Fibroblast of lung (primary cell): ENCODE data around the gene MCOLN2. TPM values are rescaled to one million over a fixed set of nuclear protein-coding genes. Genes with fewer than 3 reads are reported as not detected.
A peak's percentile ranks its signal among the peaks of the same experiment; 100 is the strongest.

Source experiments
- DNase-seq, 2 donors: peaks; one replicate each; pipeline versions ENCODE4 v3.0.0 to v3.0.0-alpha.2; 2010; ENCODE audit warnings: low read depth in 2 of 2
- H2AFZ ChIP-seq: 2 replicates; pipeline ENCODE4 v1.5.1; 2012; ENCODE audit warnings: low read length, control low read depth, inconsistent platforms
- H3K27ac ChIP-seq: 2 replicates; pipeline ENCODE4 v1.5.1; 2011; ENCODE audit warnings: low read length, control low read depth; ENCODE audit not compliant: insufficient read depth
- H3K27me3 ChIP-seq: 2 replicates; pipeline ENCODE4 v1.5.1; 2011; ENCODE audit warnings: mild to moderate bottlenecking, low read length; ENCODE audit not compliant: control insufficient read depth, insufficient read depth
- H3K36me3 ChIP-seq: 2 replicates; pipeline ENCODE4 v1.5.1; 2011; ENCODE audit warnings: low read length; ENCODE audit not compliant: control insufficient read depth, insufficient read depth
- H3K4me1 ChIP-seq: 2 replicates; pipeline ENCODE4 v1.5.1; 2011; ENCODE audit warnings: low read length; ENCODE audit not compliant: control insufficient read depth, insufficient read depth; ENCODE audit errors: extremely low read depth
- H3K4me2 ChIP-seq: 2 replicates; pipeline ENCODE4 v1.5.1; 2011; ENCODE audit warnings: low read length, control low read depth; ENCODE audit not compliant: insufficient read depth; ENCODE audit errors: extremely low read depth
- H3K4me3 ChIP-seq, 4 experiments: fragments of 200-600 bp in 1 of 4; sonication (generic) in 1 of 4; replicated peaks in 1 of 4; 2 replicates each; pipeline ENCODE4 v1.5.1; 2011 to 2016; ENCODE audit warnings: low read length in 4 of 4, low read depth in 3 of 4, mild to moderate bottlenecking in 3 of 4, control low read depth in 2 of 4, inconsistent platforms in 1 of 4, mixed read lengths in 1 of 4; ENCODE audit not compliant: insufficient read depth in 1 of 4; ENCODE audit errors: control extremely low read depth in 1 of 4
- H3K79me2 ChIP-seq: 2 replicates; pipeline ENCODE4 v1.5.1; 2012; ENCODE audit warnings: mild to moderate bottlenecking, low read length, inconsistent platforms; ENCODE audit not compliant: control insufficient read depth, insufficient read depth
- H3K9ac ChIP-seq: 2 replicates; pipeline ENCODE4 v1.5.1; 2011; ENCODE audit warnings: mild to moderate bottlenecking, low read length, control low read depth; ENCODE audit not compliant: insufficient read depth
- H3K9me3 ChIP-seq: 2 replicates; pipeline ENCODE4 v1.5.1; 2012; ENCODE audit warnings: low read depth, low read length; ENCODE audit not compliant: control insufficient read depth, insufficient read depth
- H4K20me1 ChIP-seq: 2 replicates; pipeline ENCODE4 v1.5.1; 2011; ENCODE audit warnings: low read length; ENCODE audit not compliant: control insufficient read depth, insufficient read depth; ENCODE audit errors: extremely low read depth
- CTCF ChIP-seq, 2 donors: IDR thresholded peaks in 1 of 2; conservative IDR thresholded peaks in 1 of 2; 1 replicate in 1 of 2; 2 replicates in 1 of 2; pipeline ENCODE4 v1.5.1; 2011 to 2012; ENCODE audit warnings: low read length in 2 of 2, control low read depth in 1 of 2, inconsistent platforms in 1 of 2, low read depth in 1 of 2, mild to moderate bottlenecking in 1 of 2
- EZH2 ChIP-seq: IDR thresholded peaks from 2 replicates; pipeline ENCODE4 v1.5.1; 2012; ENCODE audit warnings: low read length, control low read depth, mild to moderate bottlenecking; ENCODE audit errors: missing control alignments
- polyA plus RNA-seq, 2 donors: library from polyadenylated mRNA; depleted of rRNA in 1 of 2; stranded (reverse) in 1 of 2; unstranded in 1 of 2; fragments of >200 nt; gene quantifications; 2 replicates each; pipeline ENCODE4 v1.2.1, GENCODE V29; 2011 to 2012; ENCODE audit warnings: missing spikeins in 1 of 2
- total RNA-seq: library from RNA; depleted of rRNA; stranded (reverse); fragments of >200 nt; gene quantifications from 2 replicates; pipeline ENCODE4 v1.2.1, GENCODE V29; 2014

Gene MCOLN2
- total and polyA plus RNA-seq, 2 donors (not counting 1 experiment from before 2014, with no cell fraction given), result 0.44 to 1.5 TPM

- Histone ChIP-seq H3K4me3 (no peak overlapping the region), H3K27me3 (no peaks in the 10 kb centered on the region), H3K27ac (no peak overlapping the region), H3K4me1 (no peaks in the 10 kb centered on the region), H3K36me3 (no peaks in the 10 kb centered on the region), H3K9ac (no peak overlapping the region), H3K9me3 (no peaks in the 10 kb centered on the region), H3K4me2 (no peak overlapping the region), H2AFZ (no peak overlapping the region), H3K79me2 (no peaks in the 10 kb centered on the region), H4K20me1 (no peaks in the 10 kb centered on the region)
- peak in 1 of 2 donors; percentile 2 for TF ChIP-seq CTCF (conservative IDR thresholded peaks at IDR 0.05 in 1 of 2, IDR thresholded peaks at IDR 0.05 in 1 of 2; ENCODE audit: low read depth in 1 of 2, low read length in 2 of 2)
- TF ChIP-seq EZH2, result no peak
- peak; percentile 10 to 24 for DNase-seq
Measured at GRCh38 chr1:85027242-85027983, 30.5 kb upstream of the MCOLN2 start.

GRCh38 chr1:85025940-85026339 is 29.0 kb upstream of the MCOLN2 start:
- TF ChIP-seq EZH2 (no peak), CTCF (conservative IDR thresholded peaks at IDR 0.05 in 1 of 2, IDR thresholded peaks at IDR 0.05 in 1 of 2; ENCODE audit: low read depth in 1 of 2, low read length in 2 of 2) (no peak)
- Histone ChIP-seq H3K4me1 (no peaks in the 10 kb centered on the region), H3K4me2 (no peak overlapping the region), H2AFZ (no peak overlapping the region), H4K20me1 (no peaks in the 10 kb centered on the region), H3K9ac (no peak overlapping the region), H3K9me3 (no peaks in the 10 kb centered on the region), H3K79me2 (no peaks in the 10 kb centered on the region), H3K4me3 (no peak overlapping the region), H3K27ac (no peak overlapping the region), H3K27me3 (no peaks in the 10 kb centered on the region), H3K36me3 (no peaks in the 10 kb centered on the region)
- DNase-seq, result no peak

GRCh38 chr1:85024736-85025135 is 27.8 kb upstream of the MCOLN2 start:
- Histone ChIP-seq H3K9me3 (no peaks in the 10 kb centered on the region), H3K4me3 (no peak overlapping the region), H3K36me3 (no peaks in the 10 kb centered on the region), H4K20me1 (no peaks in the 10 kb centered on the region), H3K79me2 (no peaks in the 10 kb centered on the region), H3K4me1 (no peaks in the 10 kb centered on the region), H3K9ac (no peak overlapping the region), H3K27me3 (no peaks in the 10 kb centered on the region), H2AFZ (no peak overlapping the region), H3K27ac (no peak overlapping the region), H3K4me2 (no peak overlapping the region)
- no peak for DNase-seq
- no peak for TF ChIP-seq EZH2
- TF ChIP-seq CTCF (conservative IDR thresholded peaks at IDR 0.05 in 1 of 2, IDR thresholded peaks at IDR 0.05 in 1 of 2; ENCODE audit: low read depth in 1 of 2, low read length in 2 of 2), result no peak
